GM21447 (cell line): Measurements from ENCODE around the gene FAM32A.
"Not testable (repeated sequence)": the region's sequence is repeated elsewhere in the genome, so short reads cannot be mapped to it uniquely, and the experiment has no call there.

Experiments
- ATAC-seq: cut with Tn5 transposase; IDR thresholded peaks from one replicate; pipeline ENCODE4 v1.9.1; 2021; ENCODE audit not compliant: unreplicated experiment

FAM32A gene

DNA sequence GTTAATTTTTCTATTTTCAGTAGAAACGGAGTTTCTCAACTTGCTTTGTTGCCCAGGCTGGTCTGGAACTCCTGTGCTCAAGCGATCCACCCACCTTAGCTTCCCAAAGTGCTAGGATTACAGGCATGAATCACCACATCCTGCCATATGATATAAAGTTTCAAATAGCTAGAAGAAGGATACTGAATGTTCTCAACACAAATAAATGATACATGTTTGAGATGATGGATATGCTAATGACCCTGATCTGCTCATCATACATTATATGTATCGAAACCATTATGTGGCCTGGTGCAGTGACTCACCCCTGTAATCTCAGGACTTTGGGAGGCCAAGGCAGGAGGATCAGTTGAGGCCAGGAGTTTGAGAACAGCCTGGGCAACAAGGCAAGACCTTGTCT lies 23.4 kb upstream of the FAM32A start:
- ATAC-seq, result no peak

DNA sequence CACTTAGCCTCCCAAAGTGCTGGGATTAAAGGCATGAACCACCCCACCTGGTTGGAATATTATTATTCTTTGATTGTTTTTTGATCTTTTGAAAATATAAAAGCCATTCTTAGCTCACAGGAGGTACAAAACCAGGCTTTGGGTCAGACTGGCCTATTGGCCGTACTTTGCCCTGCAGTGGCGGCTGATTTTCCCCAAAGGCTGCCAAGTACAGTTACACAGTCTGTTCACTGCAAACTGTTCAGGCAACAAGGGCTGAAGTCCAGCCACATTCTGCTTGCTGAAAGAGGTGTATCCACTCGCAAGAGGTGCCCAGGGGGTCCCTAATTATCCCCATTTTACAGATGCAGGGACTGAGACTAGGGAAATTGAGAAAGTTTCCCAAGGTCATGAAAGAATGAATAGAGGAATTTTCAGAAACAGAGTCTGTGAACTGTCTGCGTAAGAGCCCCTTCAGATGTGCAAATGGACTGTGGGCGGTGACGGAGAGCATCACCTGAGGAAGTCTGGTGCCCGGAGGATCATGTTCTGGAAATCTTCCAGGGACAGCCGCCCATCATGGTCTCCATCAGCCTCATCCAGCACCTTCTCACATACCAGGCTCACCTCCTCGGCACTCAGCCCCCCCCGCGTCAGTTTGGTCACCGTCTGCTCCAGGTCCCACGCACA lies 20.9 kb upstream of the FAM32A start:
- no peak for ATAC-seq

GRCh38 chr19:16166417-16166816 lies 18.8 kb upstream of the FAM32A start:
- ATAC-seq, result no peak

DNA sequence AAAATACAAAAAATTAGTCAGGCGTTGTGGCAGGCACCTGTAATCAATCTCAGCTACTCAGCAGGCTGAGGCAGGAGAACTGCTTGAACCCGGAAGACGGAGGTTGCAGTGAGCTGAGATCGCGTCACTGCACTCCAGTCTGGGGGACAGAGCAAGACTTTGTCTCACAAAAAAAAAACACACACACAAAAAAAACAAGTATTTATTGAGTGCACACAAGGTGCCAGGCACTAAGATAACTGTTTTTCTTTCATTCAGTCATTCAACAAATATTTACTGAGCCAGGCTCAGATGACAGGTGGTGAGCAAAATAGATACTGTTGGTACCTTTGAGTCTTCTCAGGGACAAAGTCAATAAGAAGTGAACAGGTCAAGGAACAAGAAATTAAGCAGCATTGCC lies 18.2 kb upstream of the FAM32A start:
- no peak for ATAC-seq

DNA sequence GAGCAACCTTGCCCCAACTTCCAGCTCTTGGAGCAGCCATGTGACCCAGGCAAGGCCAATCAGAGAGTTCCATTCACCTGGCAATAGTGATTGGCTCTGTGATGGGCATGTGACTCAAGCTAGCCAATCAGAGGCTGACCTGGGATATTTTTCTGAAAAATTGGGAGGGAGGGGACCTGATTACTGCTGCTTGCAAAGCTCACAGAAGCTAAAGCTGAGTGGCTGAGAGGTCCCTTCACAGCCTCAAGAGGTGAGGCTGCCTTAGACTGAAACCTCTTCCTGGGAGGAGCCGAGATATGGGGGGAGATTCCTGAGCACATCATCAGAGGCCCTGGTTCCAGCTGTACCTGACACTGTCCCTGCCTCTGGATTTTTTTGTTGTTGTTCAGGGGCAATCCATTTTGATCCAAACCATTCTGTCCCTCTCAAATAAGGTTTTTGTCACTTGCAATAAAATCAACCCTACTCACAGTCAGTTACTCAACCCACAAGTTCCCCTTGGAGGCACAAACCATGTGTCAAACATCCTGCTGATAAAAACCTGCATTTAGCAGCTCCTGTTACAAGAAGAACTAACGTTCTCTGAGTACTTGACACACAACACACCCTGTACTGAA lies 16.6 kb upstream of the FAM32A start:
- no peak for ATAC-seq

DNA sequence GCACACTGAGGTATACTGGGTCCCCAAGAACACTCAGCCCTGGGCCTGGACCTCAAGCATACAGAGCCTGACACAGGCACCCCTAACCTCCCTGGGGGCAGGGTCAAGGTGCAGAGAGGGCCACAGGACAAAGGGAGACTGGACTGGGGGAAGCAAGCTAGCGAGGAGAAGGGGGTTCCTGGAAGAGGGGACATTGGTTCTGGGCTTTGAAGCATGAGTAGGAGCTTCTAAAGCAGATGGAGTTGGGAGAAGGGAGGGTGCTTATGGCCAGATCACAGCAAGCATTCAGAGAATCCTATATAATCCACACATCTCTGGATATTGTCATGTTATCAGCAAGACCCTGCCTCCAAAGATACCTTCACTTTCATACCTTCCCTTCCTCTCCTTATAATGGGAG lies 15.1 kb upstream of the FAM32A start:
- ATAC-seq, result no peak

- ATAC-seq, result no peak
These were observed 9.3 kb upstream of the FAM32A start for GRCh38 chr19:16175954-16176353.

DNA sequence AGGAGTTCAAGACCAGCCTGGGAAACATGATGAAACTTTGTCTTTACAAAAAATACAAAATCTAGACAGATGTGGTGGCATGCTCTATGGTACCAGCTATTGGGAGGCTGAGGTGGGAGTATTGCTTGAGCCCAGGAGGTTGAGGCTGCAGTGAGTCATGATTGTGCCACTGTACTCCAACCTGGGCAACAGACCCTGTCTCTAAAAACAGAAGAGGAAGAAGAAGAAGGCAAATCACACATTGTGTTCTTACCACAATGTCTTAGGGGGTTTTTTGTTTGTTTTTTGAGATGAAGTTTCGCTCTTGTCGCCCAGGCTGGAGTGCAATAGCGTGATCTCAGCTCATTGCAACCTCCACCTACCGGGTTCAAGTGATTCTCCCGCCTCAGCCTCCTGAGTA lies 6.3 kb upstream of the FAM32A start:
- ATAC-seq, result not testable (repeated sequence)

- ATAC-seq, result no peak
These were observed 4.6 kb upstream of the FAM32A start for GRCh38 chr19:16180611-16181010.

DNA sequence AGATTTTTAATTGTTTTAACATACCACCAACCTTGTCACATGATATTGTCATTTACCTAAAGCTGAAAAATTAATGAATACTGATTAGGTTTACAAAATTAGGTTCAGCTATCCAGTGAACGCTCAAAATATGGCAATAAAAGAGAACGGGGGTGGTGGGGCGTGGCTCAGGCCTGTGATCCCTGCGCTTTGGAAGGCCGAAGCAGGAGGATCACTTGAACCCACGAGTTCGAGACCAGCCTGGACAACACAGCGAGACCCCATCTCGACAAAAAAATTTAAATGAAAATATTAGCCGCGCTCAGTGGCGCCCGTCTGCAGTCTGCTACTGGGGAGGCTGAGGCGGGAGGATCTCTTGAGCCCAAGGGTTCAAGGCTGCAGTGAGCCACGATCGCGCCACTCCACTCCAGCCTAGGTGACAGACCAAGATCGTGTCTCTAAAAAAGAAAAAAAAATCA lies 516 bp upstream of the FAM32A start:
- no peak for ATAC-seq

DNA sequence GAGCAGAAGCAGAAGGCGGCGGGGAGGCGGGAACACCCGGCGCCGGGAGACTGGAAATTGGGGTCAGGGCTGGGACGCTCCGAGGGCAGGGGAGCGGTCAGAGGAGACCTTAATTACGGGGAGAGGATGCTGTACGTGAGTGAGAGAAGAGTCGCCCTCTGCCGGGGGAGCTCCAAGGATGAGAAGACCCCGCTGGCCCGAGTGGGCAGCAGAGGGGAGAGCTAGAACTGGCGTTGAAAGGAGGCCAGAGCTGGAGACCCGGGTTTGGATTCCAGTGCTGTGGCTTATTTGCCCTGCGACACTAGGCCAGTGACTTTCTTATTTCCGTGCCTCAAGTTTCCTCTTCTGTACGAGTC lies 536 bp downstream of the FAM32A start:
- no peak for ATAC-seq

DNA sequence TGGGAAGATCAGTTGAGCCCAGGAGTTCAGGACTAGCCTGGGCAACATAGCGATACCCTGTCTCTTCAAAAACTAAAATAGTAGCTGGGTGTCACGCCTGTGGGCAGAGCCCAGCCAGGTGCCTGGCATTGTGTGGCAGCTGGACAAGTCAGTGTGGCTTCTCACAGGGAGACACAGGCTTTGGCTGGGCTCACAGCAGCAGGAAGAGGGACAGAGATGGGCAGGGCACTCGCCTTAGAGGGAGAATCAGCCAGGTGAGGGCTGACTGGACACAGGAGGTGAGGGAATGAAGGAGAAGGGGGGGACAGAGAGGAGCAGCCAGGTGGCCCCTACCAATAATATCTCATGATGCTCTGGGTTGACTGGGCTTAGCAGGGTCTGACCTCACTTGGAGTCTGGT lies 3.3 kb downstream of the FAM32A start:
- no peak for ATAC-seq

GRCh38 chr19:16190198-16190597 lies 5.0 kb downstream of the FAM32A start:
- ATAC-seq, result no peak

- no peak for ATAC-seq
These were observed 5.5 kb downstream of the FAM32A start for GRCh38 chr19:16190736-16191135.

DNA sequence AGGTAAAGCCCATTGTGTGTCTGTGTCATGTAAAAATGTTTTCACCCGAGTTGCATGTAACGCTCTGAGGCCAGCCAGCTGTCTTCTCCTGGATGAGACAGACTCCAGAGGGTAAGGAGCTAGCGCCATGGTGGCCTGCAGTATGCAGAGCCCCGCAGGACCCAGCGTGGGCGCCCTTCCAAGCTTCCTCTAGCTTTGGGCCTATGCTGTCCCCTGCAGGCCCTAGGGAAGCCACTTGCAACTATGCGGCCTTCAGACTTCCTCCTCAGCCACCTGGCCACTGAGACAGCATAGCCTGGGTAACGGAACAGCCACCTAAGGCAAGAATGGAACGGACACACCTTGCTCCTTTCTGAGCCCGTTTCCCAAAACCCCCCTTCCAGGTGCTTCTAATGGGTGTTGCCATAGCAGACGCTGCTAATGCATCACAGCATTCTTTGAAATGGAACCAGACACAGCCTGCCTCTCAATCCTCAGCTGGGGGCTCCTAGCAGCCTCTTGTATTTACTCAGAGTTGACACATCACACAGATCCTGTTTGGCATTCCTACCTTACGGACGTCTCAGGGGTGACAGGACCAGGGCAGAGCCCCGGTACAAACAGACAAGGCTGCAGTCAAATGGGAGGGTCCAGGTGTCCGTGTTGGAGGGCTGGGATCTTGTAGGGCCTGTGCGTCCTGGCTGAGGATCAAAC lies 6.2 kb downstream of the FAM32A start:
- ATAC-seq, result no peak

GRCh38 chr19:16193466-16193865 lies 8.3 kb downstream of the FAM32A start:
- ATAC-seq, result no peak

GRCh38 chr19:16197188-16197621 lies 12.0 kb downstream of the FAM32A start:
- no peak for ATAC-seq

DNA sequence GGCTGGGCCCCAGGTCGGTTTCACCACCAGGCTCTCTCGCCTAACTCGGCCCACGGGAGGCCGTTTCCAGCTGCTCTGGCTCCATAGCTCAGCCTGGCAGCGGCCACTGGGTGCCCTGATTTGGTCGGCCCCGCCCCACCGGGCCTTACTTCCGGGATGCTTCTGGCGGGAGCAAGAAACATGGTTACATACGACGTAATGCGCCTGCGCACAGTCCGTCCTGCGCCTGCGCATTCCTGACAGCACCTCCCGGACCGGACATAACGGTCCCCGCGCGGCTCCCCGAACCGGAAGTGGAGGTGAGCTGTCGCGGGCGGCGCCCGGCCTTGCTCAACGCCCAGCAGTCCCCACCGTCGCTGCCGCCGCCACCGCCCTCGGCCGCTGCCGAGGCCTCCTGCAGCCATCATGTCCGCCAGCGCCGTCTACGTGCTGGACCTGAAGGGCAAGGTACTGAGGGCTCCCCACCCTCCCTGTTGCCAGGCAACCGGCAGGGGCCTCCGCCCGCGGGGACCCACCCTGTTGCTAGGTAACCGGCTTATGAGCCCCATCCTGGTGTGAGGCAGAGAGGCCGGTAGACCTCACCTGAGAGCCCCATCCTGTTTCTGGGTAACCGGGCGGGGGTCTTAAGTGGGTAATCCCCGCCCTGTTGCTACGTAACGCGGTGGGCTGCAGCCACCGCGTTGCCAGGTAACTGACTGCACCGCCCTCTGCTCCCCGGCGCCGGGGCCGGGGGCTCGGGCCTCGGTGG lies 12.6 kb downstream of the FAM32A start, which contains the start of gene AP1M1:
AP1M1 (plus strand) TSS at position 290 of the 748 bp plus-strand sequence; CDS start at position 406, 116 bp downstream.
- ATAC-seq, result peak; percentile 85

DNA sequence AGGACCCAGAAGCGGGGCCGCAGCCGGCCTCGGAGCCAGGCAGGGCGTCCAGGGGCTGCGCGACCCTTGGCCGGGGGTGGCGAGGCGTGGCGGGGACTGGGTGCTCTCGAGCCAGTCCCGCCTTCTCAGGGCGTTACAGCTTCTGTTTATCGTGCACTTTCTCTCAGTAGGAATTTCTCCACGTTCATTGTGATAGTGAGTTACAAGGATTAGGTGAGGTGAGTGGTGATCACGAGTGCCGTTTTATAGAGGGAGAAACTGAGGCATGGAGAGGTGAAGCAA lies 13.1 kb downstream of the FAM32A start:
- peak; percentile 12 for ATAC-seq

DNA sequence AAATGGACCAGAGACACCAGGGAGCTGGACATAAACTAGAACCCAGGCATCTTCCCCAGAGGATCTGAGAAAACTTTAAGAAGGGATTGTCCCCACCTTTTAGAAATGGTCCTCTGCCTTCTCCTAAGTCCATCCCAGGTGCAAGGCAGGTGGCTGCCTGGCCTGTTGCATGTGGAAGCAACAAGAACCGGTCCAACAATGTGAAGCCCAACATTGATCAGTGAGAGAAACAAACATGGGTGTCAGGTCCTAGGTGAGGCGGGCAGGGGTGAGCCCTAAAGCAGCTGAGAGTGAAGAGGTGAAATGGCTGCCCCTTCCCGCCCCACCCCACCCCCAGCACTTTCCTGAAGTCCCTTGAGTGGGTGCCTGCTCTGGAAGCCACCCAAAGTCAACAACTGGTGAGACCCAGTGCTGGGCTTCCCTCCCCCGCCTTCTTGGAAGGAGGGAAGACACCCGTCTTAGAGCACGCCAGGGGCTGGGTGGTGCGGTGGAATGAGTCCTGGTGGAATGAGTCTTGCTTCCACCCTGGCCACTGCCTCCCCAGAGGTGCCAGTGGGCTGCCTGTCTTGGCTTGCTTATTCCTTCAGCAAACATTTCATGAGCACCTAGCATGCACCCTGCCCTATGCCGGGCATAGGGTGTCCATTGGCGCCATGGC lies 14.2 kb downstream of the FAM32A start:
- no peak for ATAC-seq
